GM12873 (cell line): ENCODE data around the gene CFAP77.

Experiments used
- TF ChIP-seq, protein P1 (sequence below): IDR thresholded peaks from 2 replicates; pipeline ENCODE4 v1.5.1; 2012; ENCODE audit warnings: low read depth, mild to moderate bottlenecking, moderate library complexity, low read length, control low read depth; ENCODE audit not compliant: insufficient read depth; ENCODE audit errors: missing control alignments

The CFAP77 gene

GRCh38 chr9:132409828-132410528, at the start of gene CFAP77:
Gene CFAP77 (plus strand): TSS chr9:132410211. CDS start chr9:132410272, 61 bp downstream.
- TF ChIP-seq, protein P1, sequence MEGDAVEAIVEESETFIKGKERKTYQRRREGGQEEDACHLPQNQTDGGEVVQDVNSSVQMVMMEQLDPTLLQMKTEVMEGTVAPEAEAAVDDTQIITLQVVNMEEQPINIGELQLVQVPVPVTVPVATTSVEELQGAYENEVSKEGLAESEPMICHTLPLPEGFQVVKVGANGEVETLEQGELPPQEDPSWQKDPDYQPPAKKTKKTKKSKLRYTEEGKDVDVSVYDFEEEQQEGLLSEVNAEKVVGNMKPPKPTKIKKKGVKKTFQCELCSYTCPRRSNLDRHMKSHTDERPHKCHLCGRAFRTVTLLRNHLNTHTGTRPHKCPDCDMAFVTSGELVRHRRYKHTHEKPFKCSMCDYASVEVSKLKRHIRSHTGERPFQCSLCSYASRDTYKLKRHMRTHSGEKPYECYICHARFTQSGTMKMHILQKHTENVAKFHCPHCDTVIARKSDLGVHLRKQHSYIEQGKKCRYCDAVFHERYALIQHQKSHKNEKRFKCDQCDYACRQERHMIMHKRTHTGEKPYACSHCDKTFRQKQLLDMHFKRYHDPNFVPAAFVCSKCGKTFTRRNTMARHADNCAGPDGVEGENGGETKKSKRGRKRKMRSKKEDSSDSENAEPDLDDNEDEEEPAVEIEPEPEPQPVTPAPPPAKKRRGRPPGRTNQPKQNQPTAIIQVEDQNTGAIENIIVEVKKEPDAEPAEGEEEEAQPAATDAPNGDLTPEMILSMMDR = no peak

- TF ChIP-seq, protein P1 = no peak
Measured at GRCh38 chr9:132364068-132364467, 45.9 kb upstream of the CFAP77 start.

DNA sequence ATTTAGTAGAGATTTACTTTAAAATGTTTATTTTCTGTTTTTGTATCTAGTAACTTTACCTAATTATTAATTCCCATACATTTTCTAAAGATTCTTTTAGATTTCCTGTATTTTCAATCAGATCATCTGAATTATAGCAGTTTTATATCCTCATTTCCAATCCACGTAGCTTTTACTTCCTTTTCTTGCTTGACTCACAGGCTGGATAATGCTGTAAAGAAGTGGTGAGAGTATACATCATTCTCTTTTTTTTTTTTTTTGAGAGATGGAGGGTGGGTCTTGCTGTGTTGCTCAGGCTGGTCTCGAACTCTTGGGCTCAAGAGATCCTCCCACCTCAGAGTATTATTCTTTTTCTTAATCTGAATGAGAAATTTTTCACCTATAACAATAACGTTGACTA, 44.0 kb upstream of the CFAP77 start:
- TF ChIP-seq, protein P1 = no peak

- TF ChIP-seq, protein P1 = no peak
Measured at GRCh38 chr9:132366481-132366880, 43.5 kb upstream of the CFAP77 start.

DNA sequence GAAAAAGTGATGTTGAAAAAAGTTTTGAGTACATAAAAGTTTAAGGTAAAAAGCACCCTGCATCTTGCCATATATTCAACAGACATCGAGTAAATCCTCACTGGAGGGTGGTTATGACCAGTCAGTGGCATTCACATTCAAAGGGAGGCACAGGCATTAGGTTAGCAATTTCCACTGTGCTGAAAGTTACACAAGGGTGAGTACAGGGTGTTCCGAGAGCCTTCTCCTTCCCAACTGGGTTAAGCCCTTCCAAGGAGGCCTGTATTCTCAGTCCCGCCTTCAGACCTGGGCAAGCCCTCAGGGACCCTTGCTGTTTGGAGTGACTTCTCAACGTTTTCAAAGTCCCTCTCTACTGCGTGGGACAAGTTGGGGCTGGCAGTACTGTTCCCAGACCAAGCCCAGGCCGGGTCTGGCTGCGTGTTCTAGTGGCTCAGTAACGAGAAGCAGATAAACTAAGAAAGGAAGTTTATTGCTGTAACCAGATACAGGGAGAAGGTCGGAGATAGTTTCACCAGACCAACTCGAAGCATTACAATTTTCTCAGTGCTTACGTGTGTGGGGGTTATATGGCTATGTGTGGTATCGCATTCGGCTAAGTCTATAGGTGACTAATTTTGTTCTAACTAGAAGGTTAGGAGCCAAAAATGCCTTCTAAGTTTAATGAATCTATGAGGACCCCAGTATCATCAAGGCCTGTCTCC, 42.2 kb upstream of the CFAP77 start:
- TF ChIP-seq, protein P1 = no peak

DNA sequence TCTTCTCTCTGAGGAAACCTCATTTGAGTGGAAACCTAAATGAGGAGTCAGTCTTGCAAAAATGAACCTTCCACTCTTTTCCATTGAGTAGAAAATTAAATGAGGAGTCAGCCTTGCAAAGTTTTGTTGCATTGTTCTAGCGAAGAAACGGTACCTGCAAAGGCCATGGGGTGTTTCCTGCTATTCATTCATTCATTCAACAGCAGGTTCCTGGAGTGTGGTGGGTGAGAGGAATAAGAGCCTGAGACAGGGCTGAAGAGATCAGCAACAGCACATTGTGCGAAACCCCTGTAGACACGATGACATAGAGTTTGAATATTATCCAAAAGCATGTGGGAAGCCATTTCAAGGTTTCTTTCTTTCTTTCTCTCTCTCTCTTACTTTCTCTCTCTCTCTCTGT, 40.6 kb upstream of the CFAP77 start:
- TF ChIP-seq, protein P1 = no peak

GRCh38 chr9:132370592-132370991, 39.4 kb upstream of the CFAP77 start:
- TF ChIP-seq, protein P1 = no peak
